ENCODE measurements around the gene RFX1.

DNA sequence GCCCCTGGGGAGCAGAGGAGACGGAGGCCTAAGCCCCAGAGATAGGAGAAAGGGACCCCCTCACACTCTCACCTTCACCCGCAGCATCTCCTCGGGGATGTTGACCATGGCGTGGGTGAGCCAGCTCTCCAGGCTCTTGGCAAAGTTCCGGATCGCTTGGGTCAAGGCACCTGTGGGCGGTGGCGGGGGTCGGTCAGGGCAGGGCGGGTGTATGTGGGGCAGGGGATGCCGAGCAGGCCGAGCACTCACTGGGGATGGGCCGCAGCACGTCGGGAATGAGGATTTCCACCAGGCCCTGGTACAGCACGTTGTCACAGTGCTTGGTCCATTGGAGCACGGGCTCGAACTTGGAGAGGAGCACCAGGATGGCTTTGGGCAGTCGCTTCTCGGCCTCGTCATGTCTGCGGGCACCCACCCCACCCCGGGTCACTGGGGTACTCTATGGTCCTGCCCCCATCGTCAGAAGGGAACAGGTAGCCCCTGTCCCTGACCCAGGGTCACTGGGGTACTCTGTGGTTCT is 40.7 kb downstream of the RFX1 start:
- TF ChIP-seq, protein P1, sequence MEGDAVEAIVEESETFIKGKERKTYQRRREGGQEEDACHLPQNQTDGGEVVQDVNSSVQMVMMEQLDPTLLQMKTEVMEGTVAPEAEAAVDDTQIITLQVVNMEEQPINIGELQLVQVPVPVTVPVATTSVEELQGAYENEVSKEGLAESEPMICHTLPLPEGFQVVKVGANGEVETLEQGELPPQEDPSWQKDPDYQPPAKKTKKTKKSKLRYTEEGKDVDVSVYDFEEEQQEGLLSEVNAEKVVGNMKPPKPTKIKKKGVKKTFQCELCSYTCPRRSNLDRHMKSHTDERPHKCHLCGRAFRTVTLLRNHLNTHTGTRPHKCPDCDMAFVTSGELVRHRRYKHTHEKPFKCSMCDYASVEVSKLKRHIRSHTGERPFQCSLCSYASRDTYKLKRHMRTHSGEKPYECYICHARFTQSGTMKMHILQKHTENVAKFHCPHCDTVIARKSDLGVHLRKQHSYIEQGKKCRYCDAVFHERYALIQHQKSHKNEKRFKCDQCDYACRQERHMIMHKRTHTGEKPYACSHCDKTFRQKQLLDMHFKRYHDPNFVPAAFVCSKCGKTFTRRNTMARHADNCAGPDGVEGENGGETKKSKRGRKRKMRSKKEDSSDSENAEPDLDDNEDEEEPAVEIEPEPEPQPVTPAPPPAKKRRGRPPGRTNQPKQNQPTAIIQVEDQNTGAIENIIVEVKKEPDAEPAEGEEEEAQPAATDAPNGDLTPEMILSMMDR (IDR thresholded peaks at IDR 0.05) = no peak
- no peak for TF ChIP-seq POLR2AphosphoS5 (IDR thresholded peaks at IDR 0.05)
- no peak for TF ChIP-seq POLR2A (IDR thresholded peaks at IDR 0.05)
- TF ChIP-seq EP300 (IDR thresholded peaks at IDR 0.05) = no peak
